GM13977 (cell line): ENCODE data around the gene IGF1.

ENCODE experiments used
- DNase-seq: peaks from one replicate; pipeline ENCODE4 v3.0.0; 2012; ENCODE audit warnings: low spot score
- in situ Hi-C: fragments of 300-500 bp; cut with MboI; formaldehyde crosslinking; loops from one replicate; pipeline ENCODE4 v1.12.0; 2022; ENCODE audit warnings: low sequenced_read_pairs, low pct_unique_long_range_greater_than_20kb, mixed read lengths, inconsistent platforms; ENCODE audit not compliant: unreplicated experiment
- TF ChIP-seq, protein P1 (sequence below): IDR thresholded peaks from 2 replicates; pipeline ENCODE4 v1.5.1; 2012; ENCODE audit warnings: mild to moderate bottlenecking, control low read depth; ENCODE audit not compliant: insufficient read depth; ENCODE audit errors: extremely low read depth, missing control alignments

IGF1 gene

DNA sequence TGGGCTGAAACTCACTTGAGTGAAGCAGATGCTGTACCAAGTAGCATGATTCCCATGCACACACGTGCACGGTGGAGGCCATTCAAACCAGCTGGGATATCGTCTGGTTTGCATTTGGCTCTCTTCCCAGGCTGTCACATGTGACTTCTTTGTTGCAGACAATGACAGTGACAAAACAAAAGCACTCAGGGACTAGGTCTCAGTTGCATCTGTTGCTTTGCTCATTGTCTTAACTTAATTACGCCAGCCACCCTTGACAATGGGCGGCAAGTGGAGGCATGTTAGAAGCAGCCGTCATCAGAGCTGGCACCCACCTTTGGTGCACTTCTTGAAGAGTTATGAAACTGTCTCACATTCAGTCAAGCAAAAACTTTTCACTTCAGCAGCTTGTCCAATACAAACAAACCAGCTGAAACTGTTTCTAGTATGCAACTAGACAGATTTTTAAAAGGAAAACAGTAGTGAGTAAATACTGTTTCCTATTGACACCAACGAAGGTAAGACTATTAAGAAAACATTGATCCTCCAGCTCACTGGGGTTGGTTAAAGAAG is 74.3 kb downstream of the IGF1 start:
- in situ Hi-C loops = no loop called here
- no peak for DNase-seq
- TF ChIP-seq, protein P1, sequence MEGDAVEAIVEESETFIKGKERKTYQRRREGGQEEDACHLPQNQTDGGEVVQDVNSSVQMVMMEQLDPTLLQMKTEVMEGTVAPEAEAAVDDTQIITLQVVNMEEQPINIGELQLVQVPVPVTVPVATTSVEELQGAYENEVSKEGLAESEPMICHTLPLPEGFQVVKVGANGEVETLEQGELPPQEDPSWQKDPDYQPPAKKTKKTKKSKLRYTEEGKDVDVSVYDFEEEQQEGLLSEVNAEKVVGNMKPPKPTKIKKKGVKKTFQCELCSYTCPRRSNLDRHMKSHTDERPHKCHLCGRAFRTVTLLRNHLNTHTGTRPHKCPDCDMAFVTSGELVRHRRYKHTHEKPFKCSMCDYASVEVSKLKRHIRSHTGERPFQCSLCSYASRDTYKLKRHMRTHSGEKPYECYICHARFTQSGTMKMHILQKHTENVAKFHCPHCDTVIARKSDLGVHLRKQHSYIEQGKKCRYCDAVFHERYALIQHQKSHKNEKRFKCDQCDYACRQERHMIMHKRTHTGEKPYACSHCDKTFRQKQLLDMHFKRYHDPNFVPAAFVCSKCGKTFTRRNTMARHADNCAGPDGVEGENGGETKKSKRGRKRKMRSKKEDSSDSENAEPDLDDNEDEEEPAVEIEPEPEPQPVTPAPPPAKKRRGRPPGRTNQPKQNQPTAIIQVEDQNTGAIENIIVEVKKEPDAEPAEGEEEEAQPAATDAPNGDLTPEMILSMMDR = no peak

DNA sequence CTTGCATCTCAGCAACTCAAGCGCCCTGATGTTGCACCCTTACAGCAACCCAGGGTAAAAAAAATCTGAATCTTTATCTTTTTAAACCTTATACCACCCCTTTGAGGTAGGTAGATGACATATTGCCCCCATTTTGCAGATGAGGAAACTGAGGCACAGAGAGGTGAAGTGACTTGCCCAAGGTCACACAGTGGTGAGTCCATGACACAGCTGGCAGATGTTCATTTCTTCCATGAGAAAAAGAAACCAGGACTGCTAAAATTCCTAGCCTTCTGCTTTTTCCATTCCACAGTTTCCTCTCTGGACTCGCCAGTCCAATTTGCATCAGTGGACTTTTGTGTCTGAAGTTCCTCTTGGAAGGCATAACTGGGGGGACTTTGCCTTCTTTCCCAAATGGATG is 79.3 kb downstream of the IGF1 start:
- DNase-seq = no peak
- in situ Hi-C loops = no loop called here
- TF ChIP-seq, protein P1 = no peak

DNA sequence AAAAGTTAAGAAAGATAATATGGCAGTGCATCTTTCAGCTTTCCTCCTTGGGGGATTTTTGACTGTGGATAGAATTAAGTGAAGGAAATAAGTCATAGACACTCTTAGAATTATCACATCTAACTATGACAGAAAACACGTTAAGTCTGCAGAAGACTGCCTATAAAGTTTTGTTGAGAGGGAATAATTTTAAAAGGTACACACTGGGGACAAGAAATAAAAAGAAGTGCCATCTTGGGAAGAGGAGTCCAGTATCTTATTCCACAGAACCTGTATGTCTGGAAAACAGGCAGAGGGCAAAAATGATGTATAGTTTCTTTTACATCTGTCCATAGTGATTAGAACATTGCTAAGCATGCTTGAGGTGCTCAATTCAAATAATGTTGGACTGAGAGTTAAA is 80.7 kb downstream of the IGF1 start:
- DNase-seq = no peak
- TF ChIP-seq, protein P1 = no peak
- in situ Hi-C loops = no loop called here

GRCh38 chr12:102396276-102396675 is 84.1 kb downstream of the IGF1 start:
- TF ChIP-seq, protein P1 = no peak
- in situ Hi-C loops = no loop called here
- no peak for DNase-seq

GRCh38 chr12:102394200-102394599 is 86.2 kb downstream of the IGF1 start:
- TF ChIP-seq, protein P1 = no peak
- DNase-seq = no peak
- in situ Hi-C loops = no loop called here

- TF ChIP-seq, protein P1 = no peak
- DNase-seq = no peak
- in situ Hi-C loops = no loop called here
Observed at GRCh38 chr12:102390068-102390467, 90.3 kb downstream of the IGF1 start.

DNA sequence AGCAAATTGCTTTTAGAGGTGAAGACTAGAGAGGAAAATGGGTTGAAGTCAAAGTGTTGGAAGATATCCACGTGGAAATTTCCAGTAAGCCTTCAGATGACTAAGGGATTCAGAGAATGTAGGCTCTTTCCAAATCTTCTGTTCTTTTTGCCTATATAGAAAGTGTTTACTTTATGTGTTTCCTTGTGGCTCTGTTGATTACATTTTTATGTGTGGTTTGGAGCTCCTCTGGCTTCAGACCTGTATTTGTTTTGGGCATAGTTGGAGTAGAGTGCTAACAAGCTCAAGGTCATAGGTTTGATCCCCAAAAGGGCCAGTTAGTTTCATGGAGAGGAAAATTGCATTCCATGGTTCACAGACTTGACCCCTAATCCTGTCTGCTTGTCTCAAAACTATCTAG is 91.9 kb downstream of the IGF1 start:
- DNase-seq = no peak
- in situ Hi-C loops = no loop called here
- TF ChIP-seq, protein P1 = no peak
